Fibroblast of mammary gland (primary cell): ENCODE measurements around the gene KCNMA1.

ENCODE experiments used
- DNase-seq: peaks from one replicate; pipeline ENCODE4 v3.0.0-alpha.2; 2010; ENCODE audit warnings: low read depth
- H3K4me3 ChIP-seq: 2 replicates; pipeline ENCODE4 v1.5.1; 2011; ENCODE audit warnings: low read depth, mild to moderate bottlenecking, low read length, moderate library complexity; ENCODE audit not compliant: control insufficient read depth
- CTCF ChIP-seq: conservative IDR thresholded peaks from 2 replicates; pipeline ENCODE4 v1.5.1; 2011; ENCODE audit warnings: low read depth, low read length, inconsistent platforms; ENCODE audit not compliant: control insufficient read depth, insufficient read depth

KCNMA1 gene

GRCh38 chr10:77180104-77180503, 457.5 kb downstream of the KCNMA1 start:
- DNase-seq = peak; percentile 57

GRCh38 chr10:77179015-77179695, 458.5 kb downstream of the KCNMA1 start:
- TF ChIP-seq CTCF = no peak
- H3K4me3 ChIP-seq = no peak overlapping the region
- peak; percentile 95 for DNase-seq

More at GRCh38 chr10:77180104-77180503, 457.5 kb downstream of the KCNMA1 start:
- TF ChIP-seq CTCF = no peak
- no peak overlapping the region for H3K4me3 ChIP-seq

GRCh38 chr10:77177589-77177988, 460.0 kb downstream of the KCNMA1 start:
- DNase-seq = no peak
- H3K4me3 ChIP-seq = no peak overlapping the region
- TF ChIP-seq CTCF = no peak

GRCh38 chr10:77177161-77177560, 460.4 kb downstream of the KCNMA1 start:
- no peak for DNase-seq
- no peak for TF ChIP-seq CTCF
- H3K4me3 ChIP-seq = no peak overlapping the region

GRCh38 chr10:77176232-77176631, 461.4 kb downstream of the KCNMA1 start:
- no peak for DNase-seq
- TF ChIP-seq CTCF = no peak
- no peak overlapping the region for H3K4me3 ChIP-seq

- no peak overlapping the region for H3K4me3 ChIP-seq
- TF ChIP-seq CTCF = no peak
- no peak for DNase-seq
Observed at GRCh38 chr10:77175631-77176222, 461.9 kb downstream of the KCNMA1 start.
